NCI-H2107 treated with DMSO at 0.1 percent for 48 hours (cell line): Measurements from ENCODE around the gene STAT5A.

Experiments
- DNase-seq: peaks from one replicate; lab custom pipeline; 2025; ENCODE audit not compliant: unreplicated experiment; lab: John Stamatoyannopoulos, UW

The STAT5A gene

DNA sequence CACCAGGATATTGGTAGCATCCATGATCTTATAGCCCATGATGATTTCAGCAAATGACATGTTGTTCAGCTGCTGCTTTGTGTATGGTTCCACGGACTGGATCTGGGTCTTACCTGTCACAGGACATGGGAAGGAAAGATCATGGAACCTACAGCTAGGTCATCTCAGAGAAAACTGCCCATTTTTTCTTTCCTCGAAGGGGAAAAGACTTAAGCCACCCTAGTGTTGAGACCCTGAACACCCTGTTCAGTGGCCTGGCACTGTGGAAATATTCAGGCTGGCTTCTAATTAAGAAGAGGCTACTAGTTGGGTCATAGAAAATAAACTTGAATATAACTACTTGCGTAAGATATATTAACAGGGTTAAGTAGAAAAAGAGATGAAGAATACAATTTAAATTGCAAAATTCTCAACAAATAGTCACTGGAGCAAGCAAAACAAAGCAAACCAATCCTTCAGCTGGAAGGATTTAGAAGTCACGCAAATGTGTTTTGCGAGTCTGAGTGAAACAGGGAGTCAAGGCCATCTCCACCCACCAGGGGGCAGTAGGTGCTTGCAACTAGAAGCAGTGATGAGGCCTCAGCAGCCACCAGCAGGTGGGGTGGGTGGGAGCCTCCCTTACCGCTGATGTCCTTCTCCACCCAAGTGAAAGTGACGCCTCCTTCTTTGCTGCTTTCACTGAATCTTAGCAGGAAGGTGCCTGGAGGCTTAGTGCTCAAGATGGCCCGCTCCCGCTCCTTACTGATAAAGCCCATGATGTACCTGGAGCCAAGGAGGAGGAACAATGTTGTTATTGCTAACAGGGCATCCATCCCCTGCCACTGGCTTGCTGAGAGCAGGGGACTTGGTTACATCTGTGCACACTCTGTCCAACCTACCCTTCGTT lies 34.3 kb downstream of the STAT5A start:
- peak; percentile 90 for DNase-seq

DNA sequence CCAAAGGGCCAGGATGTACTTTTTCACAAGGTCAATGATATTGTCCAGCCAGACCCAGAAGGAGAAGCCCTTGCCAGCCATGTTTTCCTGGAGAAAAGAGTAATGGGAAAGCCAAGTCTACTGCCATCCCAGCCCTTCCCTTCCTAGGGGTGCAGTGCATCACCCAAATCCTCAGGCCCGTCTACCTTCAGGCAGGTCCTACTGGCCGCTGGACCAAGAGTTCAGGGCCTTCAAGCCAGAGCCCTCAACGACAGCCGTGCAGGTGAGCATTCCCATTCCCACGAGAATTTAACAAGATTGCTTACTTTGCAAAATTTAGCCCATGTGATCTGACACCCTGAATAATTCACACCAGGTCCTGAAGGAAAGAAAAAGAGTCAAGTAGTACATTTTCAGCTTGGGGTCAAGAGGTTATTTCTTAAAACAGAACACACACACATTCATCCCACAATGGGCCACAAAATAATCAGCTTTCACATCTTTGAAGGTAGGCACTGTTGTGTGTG lies 35.0 kb downstream of the STAT5A start:
- DNase-seq, result no peak

DNA sequence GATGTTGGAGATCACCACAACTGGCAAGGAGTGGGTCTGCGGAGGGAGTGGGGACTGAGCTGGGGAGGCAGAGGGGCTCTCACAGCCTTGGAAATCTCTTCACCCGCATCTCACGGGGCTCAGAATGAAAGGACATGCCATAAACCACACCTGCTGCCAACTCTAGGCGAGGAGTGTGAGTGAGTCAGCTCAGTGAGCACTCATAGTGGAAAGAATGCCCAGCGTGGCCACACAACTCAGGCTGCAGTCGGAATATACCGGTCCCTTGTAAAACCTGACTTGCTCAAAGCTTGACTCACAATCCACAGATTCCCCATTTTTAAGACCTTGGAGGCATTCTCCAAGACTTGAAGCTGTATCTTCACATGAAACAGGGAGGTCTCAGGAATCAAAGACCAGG lies 36.7 kb downstream of the STAT5A start:
- DNase-seq, result no peak

DNA sequence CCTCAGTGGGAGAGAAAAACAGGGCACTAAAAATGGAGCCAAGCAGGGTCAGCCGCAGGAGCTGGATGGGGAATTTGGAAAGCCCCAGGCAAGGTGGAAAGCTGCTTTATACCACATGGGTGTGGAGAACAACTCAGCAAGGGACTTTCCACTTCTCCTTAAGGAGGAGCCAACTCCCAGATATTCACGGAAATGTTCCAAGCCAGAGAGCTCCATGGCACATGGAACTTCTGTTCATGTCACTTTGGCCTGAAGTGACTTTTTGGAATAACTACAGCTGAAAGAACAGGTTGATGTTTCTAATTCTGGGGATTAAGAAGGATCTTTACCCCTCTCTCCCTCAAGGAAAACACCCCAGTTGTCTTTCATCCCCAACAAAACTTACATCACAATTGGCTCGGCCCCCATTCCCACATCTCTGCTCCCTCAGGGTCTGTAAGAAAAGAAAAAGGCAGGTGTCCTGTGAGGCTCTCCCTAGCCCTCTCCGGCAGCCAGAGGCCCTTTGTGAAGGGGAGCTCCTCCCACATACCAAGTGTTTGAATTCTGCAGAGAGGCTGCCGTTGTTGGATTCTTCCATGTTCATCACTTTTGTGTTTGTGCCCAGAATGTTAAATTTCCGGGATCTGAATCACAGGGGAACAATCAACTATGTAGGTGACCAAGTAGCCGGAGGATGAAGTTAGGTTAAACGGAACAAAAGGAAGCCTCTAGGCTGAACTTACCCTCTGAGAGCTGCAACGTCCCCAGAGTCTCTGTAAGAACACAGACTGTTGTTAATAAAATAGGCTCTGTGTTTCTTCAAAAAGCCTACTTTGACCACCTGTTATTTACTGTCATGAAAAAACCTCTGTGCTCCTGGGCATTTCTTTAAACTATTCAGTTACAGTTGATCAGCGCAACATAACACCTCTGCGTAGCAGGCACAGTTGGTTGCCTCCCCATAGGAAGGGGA lies 41.0 kb downstream of the STAT5A start:
- DNase-seq, result peak; percentile 84

DNA sequence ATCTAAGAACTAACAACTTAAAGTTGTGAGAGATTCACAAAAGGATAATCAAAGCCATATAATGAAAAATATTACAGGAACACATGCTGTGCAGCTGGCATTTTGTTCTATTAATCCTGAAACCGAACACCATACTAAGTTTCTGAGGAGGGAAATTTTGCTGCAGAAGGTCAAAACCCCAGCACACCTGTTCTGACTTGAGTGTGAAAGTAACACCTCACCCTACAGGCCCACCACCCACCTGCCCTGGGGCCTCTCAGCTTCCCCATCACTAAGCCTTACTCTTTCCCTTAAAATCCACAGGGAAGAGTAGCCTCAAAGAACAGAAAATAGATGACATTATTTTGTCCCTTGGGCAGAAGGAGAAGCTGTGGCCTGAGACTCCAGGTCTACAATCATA lies 44.8 kb downstream of the STAT5A start:
- DNase-seq, result peak; percentile 56

DNA sequence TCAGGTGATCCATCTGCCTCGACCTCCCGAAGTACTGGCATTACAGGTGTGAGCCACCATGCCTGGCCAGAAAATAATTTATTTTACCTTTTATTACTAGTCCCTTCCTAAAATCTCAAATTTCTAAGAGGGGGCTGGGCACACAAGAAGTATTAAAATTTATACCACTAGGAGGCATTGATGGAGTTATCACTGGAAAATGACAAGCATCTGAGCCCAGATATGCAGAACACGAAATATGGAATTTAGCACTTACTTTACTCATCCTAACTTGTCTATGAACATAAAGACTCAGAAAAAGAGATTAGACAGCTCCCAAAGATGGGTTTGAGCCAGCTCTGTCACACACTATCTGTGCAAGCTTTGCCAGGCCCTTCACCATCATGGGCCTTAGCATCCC lies 46.4 kb downstream of the STAT5A start:
- DNase-seq, result no peak

DNA sequence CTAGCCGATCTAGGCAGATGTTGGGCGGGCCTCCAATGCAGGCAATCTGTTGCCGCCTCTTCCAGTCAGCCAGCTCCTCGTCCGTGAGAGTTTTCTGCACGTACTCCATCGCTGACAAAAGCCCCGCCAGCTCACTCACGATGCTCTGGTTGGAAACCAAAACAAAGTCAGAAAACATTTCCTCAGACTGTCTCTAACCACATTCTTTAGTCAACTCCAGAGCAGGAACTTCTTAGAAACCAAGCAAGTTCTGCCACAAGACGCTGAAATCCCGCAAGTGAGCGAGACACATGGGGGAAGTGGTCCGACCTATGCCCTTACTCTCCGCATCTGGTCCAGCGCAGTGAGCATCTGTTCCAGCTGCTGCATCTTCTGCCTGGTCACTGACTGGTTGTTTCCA lies 49.1 kb downstream of the STAT5A start:
- no peak for DNase-seq

DNA sequence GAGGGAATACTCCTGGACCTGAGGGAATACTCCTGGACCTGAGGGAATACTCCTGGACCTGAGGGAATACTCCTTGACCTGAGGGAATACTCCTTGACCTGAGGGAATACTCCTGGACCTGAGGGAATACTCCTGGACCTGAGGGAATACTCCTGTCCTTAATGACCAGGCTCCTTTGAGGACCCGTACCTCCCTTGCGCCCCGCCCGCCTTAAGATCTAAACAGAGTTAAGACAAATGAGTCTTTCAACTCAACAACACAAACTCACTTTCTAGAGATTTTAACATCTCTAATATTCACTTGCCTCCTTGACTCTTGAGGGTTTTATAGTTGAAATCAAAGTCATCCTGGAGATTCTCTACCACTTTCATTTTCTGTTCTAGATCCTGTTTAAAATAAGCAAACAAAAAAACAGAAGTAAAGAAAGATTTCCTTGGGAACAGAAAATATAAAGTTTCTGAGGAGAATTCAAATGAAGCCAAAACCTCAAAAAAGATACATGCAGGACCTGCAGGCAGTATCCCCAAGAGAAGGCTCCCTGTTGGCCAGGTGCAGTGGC lies 50.2 kb downstream of the STAT5A start:
- no peak for DNase-seq

DNA sequence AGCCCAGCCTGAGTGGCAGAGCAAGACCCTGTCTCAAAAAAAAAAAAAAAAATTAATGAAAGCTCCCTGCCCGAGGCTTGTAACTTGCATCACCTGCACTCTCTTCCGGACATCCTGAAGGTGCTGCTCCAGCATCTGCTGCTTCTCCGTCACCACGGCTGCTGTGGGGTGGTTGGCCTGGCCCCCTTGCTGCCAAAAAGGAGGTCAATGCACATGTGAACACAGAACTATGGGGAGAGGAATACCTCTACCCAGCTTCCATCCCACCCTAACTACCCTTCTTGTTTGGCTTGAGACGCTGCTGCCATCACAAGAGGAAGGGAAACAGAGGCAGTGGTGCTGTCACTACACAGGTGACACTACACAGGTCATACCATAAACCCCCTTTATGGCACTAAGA lies 50.9 kb downstream of the STAT5A start:
- no peak for DNase-seq

DNA sequence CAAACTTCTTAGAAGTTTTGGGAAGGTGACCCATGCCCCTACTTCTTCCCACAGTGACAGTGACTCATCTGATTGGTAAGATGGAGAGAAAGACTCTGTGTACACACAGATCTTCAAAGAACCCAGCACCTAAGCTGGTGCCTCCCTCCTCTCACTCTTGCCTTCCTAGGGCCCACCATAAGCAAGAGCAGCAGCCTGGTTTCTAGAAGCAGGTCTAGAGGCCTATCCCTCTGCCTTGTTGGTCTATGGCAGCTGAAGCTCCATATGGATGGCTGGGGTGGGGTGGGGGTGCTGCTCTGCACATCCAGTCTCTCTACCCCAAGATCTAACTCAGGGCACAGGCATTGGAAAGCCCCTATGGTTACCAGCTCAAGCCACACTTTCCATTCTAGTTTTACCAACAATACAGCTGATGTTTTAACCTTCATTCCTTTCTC lies 52.4 kb downstream of the STAT5A start:
- DNase-seq, result no peak

DNA sequence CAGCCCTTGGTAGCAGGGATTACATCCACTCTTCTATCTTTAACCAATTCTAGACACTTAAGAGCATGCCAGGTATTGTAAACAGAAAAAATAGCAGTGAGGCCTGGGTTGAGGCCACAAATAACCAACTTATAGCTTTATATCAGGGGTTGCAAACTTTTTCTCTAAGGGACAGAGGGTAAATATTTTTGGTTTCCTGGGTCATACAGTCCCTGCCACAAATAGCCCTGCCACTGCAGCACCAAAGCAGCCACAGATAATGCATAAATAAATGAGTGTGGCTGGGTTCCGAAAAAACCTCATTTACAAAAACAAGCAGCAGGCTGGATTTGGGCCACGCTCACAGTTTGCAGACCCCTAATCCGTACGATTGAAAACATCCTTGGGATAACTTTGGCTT lies 53.3 kb downstream of the STAT5A start:
- DNase-seq, result no peak

DNA sequence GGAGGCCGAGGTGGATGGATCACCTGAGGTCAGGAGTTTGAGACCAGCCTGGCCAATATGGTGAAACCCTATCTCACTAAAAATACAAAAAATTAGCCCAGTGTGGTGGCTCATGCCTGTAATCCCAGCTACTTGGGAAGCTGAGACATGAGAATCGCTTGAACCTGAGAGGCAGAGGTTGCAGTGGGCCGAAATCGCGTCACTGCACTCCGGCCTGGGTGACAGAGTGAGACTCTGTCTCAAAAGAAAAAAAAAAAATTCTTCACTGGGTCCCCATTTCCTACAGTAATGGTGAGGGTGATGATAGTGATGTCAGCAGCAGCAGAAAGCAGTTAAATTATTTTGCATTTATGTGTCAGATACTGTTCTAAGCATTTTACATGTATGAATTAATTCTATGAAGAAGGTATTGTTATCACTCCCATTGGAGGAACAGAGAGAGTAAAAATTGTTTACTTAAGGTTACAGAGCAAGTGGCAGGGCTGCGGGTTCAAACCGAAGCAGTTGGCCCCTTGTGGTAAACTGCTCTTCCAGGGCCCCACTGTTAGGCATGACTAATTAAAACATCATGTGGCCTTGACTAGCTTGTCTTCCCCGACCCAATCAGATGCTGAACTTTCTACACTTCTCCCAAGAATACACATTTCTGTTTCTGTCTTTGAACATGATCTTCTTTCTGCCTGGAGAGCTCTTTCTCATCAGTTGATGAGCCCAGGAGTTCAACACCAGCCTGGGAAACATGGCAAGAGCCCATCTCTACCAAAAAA lies 54.1 kb downstream of the STAT5A start:
- DNase-seq, result no peak

DNA sequence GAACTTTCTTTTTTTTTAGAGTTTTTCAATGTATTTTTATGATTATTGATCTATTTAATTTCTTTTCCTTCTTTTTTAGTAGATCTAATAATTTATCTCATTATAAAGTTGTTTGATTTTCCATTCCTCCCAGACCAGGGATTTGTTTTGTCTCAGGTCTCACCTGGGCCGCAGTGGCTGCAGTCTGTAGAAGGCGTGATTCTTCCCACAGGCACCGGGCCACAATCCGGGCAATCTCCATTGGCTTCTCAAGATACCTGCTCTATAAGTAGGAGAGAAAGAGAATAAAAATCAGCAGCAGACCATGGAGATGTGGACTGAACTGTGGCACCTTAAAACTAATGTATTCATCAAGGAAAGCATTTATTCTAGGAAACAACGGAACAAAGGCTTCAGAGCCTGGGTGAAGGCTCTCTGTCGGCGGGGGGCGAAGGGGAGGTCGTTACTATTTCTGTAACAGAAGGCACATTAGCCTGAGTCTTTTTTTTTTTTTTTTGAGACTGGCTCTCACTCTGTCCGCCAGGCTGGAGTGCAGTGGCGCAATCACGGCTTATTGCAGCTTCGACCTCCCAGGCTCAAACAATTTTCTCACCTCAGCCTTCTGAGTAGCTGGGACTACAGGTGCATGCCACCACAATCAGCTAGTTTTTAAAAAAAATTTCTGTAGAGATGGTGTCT lies 57.2 kb downstream of the STAT5A start:
- DNase-seq, result no peak

DNA sequence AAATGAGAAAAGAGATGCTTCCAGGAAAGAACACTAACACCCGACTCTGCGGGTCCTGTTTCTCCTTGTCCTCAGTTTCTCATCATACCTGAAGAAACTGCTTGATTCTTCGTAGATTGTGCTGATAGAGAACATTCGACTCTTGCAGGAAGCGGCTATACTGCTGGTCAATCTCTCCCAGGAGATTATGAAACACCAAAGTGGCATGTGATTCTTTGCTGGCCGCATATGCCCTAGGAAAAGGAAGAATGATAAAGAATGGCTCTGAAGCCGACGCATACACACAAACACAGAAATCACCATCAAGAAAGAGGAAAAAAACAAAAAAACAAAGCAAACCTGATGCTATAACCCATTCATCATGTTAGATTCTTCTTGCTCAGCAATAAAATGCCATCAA lies 58.2 kb downstream of the STAT5A start:
- DNase-seq, result no peak

DNA sequence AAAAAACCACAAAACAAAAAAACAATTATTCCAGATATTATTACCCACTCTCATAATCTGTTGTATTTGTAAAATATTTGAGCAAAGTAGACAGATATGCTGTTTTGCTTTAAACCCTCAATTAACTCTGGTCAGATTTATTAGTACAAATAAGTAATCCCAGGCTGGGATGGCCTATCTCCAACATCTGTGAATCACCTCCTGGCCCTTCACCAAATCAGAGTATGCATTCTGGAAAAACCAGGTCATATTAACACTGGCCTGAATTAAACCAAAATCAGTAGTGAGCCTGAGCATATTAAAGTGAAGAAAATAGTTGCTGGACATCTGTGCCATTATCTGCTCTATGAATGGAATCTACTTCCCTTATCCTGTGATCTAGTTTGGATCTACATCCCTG lies 58.9 kb downstream of the STAT5A start:
- no peak for DNase-seq

DNA sequence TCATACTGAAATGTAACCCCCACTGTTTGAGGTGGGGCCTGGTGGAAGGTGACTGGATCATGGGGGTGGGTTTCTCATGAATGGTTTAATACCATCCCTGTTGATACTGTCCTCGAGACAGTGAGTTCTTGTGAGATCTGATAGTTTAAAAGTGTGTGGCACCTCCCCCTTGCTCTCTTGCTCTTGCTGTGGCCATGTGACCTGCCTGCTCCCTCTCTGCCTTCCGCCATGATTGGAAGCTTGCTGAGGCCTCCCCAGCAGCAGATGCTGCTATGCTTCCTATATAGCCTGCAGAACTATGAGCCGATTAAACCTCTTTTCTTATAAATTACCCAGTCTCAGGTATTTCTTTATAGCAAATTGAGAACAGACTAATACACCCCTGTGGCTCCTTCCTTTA lies 59.3 kb downstream of the STAT5A start:
- DNase-seq, result no peak

DNA sequence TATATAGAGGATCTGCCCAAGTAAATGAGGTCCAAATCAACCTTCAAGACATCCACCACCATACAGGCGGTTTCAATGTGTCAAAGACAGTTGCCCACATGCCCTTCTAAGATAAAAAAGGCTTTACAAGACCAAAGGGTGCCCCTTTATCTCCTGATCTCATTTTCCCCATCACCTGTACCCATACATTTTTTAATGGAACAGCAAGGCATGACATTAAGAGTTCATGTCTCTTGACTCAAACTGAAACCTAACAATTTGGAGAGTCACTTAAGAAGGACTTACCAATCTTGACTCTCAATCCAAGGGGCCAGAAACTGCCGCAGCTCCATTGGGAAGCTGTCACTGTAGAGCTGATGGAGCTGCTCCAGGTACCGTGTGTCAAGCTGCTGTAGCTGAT lies 59.8 kb downstream of the STAT5A start:
- no peak for DNase-seq

DNA sequence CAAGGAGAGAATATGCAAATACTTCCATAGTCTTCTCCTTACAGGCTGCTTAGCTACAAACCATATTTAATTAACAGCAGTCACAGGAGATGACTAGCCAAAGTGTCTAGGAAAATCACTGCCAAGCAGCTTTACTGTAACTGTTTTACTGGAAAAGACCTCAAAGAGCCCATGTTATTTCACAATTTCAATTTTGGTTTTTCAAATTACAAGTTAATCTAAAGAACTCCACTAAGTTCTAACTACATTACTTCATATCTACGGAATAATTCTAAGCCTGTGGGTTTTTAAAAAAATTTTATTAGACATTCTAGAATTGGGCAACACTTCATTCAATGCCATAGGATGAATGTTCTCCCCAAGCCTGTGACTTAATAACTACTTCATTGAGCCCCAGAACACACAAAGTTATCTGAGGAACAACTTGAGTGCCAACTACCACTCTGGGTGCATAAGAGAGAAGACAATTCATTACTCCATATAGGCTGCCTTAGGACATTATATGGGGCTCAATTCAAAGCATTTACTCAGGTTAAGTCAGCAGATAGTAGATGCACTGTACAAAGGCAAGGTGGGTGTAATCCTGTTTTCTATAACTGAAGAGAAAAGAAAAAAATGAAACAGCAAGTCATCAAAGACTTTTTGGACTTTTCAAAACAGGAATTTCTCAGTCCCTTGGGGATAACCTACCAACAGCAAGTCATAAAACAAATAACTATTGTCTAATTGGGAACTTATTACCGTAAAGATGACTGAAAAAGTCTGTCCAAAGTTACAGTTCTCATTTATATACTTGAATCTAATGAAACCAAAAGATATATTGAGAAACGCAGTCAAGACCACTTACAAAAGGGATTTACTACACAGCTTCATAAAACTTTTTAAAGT lies 66.9 kb downstream of the STAT5A start:
- no peak for DNase-seq

DNA sequence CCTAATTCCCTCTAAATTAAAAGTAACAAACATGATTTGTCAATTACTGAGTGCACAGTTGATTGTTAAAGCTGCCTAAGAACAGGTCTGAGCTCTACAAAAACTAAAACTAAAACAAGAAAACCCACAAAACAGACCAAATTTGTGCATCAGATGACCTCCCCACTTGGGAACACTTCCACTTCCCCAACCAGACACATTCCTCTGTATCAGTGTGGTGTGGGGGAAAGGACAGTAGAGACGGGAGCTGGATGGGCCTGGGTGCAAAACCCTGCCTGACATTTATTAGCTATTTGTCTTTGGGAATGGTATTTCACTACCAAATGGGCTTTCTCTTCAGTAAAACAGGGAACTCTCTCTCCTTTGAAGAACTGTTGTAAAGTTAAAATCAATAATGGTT lies 70.1 kb downstream of the STAT5A start:
- no peak for DNase-seq
